GM19372 (cell line): ENCODE data around the gene PIK3R3.
A peak's percentile ranks its signal among the peaks of the same experiment; 100 is the strongest.
"Not testable (repeated sequence)": the region's sequence is repeated elsewhere in the genome, so short reads cannot be mapped to it uniquely, and the experiment has no call there.

ENCODE experiments used
- ATAC-seq: cut with Tn5 transposase; IDR thresholded peaks from one replicate; pipeline ENCODE4 v1.9.1; 2021; ENCODE audit warnings: mild to moderate bottlenecking, low read depth, moderate library complexity; ENCODE audit not compliant: unreplicated experiment

Gene PIK3R3

GRCh38 chr1:46077644-46078043 is 54.8 kb downstream of the PIK3R3 start:
- ATAC-seq = no peak

DNA sequence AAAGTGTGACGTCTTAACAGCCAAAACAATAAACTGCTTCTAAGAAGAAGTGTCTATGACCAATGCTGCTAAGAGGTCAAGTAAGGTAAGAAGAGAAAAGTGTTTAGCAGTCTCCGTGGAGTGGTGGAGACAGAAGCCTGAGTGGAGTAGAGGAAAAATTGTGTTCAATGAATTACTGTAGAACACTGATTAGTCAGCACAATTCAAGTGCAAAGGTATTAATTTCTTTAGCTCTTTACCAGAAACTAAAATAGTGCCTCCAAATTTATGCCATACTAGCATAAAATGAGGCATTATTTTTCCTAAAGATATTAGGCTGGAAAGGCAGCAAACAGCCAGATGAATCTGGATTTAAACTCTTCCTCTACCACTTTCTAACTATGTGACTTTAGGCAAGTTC is 56.1 kb downstream of the PIK3R3 start:
- no peak for ATAC-seq

DNA sequence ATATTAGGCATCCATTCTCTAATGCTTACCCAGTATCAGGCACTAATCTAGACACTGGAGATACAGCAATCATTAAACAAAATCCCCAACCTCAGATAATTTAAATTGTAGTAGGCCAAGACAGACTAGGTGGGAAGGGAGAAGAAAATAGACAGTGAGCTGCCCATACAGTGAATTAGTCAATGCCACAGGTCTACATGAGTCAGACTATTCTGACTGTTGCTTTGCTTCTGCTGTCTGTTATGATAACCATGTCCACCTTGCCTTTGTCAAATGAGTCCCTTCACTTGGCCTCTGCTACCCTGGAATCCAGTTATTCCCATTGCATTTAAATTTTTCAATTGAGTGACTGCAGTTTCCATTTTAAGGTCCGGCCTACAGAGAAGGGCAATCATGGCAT is 59.5 kb downstream of the PIK3R3 start:
- ATAC-seq = no peak

- no peak for ATAC-seq
These were observed 62.1 kb downstream of the PIK3R3 start for GRCh38 chr1:46070164-46070814.

DNA sequence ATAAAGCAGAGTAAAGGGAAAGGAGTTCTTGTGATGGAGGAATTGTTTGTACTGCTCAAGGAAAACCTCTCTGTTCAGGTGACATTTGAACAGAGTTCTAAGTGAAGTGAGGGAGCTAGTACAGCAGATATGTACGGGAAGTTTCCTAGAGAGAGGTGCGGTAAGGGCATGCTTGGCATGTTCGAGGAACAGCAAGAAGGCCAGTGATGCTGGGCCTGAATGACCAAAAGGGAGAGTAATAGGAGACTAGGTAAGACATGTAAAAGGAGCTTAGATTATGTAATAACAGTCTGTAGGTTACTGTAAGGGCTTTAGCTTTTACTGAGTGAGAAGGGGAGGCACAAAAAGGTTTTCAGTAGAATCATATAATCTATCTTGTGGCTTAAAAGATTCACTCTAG is 63.9 kb downstream of the PIK3R3 start:
- ATAC-seq = no peak

DNA sequence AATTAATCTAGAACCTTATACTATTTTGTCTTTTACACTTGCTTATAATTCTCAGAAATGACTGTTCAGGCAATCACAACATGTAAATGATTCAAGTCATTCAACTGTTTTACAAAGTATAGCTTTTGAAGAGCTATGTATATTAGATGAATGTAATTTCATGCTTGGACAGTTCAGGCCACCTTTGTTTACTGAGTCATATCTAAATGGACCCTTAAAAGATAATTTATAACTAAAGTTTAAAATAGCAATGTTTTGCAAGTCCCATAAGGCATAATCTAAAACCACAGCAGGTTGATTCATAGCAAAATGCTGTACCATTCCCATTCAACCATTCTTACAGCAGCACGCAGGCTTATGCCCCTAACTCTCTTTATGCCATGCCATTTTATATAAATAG is 64.8 kb downstream of the PIK3R3 start:
- ATAC-seq = no peak

- ATAC-seq = no peak
These were observed 67.0 kb downstream of the PIK3R3 start for GRCh38 chr1:46065405-46065804.

GRCh38 chr1:46064708-46065107 is 67.7 kb downstream of the PIK3R3 start:
- no peak for ATAC-seq

GRCh38 chr1:46062651-46063319 is 69.6 kb downstream of the PIK3R3 start:
- ATAC-seq = no peak

DNA sequence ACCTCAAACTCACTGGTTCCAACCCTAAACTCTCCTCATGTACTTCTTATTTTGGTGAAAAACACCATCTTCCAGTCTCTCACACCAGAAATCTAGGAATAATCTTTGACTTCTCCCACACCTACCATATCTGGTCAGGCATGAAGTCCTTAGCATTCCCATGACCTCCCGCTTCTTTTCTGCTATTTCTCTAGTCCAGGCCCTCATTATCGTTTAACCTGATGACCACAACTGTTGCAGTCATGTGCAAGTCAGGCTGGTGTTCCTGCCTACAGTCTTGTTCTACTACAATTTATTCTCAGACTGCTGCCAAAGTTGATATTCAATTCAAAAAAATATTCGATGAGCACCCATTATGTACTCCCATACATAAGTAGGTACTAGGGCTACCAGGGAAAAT is 71.3 kb downstream of the PIK3R3 start:
- ATAC-seq = no peak

DNA sequence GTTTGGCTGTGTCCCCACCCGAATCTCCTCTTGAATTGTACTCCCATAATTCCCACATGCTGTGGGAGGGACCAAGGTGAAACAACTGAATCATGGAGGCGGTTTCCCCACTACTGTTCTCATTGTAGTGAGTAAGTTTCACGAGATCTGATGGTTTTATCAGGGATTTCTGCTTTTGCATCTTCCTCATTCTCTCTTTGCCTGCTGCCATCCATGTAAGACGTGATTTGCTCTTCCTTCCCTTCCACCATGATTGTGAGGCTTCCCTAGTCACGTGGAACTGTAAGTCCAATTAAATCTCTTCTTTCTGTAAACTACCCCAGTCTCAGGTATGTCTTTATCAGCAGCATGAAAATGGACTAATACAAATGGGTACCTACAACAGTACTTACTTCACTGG is 73.5 kb downstream of the PIK3R3 start:
- ATAC-seq = no peak

DNA sequence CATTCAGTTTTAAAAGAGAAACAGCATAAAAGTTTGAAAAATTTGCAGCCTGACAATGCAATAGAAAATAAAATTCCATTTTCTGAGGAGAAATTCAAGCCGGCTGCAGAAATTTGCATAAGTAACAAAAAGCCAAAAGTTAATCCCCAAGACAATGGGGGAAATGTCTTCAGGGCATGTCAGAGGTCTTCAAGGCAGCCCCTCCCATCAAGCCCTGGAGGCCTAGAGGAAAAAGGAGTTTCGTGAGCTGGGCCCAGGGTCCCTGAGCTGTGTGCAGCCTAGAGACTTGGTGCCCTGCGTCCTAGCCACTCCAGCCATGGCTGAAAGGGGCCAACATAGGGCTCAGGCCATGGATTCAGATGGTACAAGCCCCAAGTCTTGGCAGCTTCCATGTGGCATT is 74.6 kb downstream of the PIK3R3 start:
- no peak for ATAC-seq

- ATAC-seq = not testable (repeated sequence)
These were observed 75.2 kb downstream of the PIK3R3 start for GRCh38 chr1:46057215-46057614.

DNA sequence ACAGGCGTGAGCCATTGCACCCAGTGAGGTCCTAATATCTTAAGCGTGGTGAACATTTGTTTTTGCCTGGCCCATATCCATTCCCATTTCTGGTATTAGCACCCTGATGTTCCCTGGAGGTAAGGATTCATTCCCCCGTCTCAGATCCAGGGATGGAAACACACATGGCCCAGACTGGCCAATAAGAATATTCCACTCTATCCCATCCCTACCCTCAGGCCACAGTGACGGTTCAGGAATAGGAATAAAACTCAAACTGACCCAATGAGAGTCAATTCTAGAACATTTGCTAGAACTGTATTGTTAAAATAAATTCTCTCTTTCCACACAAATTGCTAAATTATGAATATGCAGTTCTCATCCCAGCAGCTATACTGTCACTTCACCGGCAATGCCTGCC is 76.1 kb downstream of the PIK3R3 start:
- no peak for ATAC-seq

DNA sequence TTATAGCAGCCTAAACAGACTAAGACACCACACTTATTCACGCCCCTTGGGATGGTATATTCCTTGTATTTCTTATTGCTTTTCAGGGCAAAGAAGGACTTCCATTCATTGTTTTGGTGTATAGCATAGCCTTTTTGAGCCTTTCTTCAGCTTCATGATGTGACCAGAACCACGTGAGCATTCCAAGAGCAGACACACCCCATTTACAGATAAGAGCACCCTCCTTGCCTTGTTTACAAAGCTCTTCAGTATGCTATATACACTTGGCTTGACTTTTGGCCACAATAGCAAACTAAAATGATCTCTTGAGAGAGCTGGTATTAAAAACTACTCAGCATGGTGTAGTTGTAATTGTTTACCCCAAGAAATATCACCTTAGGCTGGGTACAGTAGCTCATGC is 78.7 kb downstream of the PIK3R3 start:
- ATAC-seq = no peak

GRCh38 chr1:46044116-46044515 is 88.3 kb downstream of the PIK3R3 start:
- ATAC-seq = no peak

DNA sequence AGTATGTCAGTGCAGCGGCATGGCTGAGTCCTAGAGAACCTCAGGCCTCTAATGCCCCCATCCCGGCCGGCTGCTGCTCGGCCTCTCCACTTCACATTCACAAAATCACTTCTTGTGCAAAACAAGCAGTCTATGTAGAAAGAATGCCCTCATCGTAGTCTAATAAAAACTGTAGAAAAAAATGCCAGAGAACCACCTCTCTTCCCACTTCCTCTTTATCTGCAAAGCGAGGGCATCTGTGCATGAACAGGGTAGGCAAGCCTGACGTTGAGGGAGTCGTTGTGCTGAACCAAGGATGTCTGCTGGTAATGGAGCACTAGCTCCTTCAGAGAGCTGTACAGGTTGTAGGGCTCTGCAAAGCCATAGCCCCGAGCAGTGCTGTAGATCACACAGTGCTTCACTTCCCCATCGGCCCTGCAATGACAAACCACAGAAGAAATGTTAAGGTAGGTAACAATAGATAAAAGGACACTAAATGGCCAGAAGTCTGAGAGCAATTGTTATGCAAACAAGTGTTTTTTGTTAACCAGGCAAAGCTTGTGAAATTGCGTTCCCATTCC is 88.9 kb downstream of the PIK3R3 start:
- ATAC-seq = peak; percentile 66

- ATAC-seq = no peak
These were observed 90.5 kb downstream of the PIK3R3 start for GRCh38 chr1:46041974-46042373.

DNA sequence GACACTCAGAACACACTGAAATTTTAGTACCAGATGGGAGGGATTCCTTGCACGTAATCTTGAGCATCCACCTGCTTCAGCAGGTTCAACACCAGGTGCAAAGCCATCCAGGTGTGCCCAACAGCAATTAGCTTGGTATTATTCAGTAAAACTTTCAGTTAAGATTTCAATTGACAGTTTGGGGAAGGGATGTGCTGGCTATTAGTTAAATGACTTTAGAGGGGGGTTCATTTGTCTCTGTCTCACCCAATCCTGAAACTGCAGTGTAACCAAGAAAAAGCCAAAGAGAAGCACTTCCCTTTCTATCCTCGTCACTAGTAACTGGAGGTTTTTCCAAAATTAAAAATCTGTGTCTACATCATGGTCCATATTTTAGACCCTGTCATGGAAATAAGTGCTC is 90.9 kb downstream of the PIK3R3 start:
- ATAC-seq = no peak

DNA sequence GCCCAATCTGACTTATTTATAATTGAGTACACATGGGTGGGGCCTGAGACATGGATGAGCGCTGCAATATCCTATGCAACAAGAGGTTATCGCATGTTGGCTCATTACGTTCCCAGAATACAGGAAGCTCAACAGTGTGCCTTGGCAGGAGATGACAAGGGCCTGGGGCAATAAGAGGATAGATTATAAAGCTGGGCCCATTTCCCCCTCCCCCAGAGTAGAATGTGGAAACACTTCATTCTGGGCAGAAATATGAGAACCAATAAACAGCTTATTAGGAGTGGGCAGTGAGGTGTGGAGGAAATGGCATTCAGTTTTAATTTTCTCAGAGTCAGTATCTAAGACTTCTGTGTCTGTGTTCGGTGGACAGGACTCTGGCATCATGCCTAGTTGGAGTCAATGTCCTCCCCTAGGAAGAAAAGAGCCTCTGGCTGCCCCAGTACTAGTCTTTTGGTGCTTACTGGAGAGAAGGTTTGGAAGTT is 92.8 kb downstream of the PIK3R3 start:
- ATAC-seq = no peak

- peak; percentile 62 for ATAC-seq
These were observed 95.3 kb downstream of the PIK3R3 start for GRCh38 chr1:46036894-46037839.
